Keratinocyte (primary cell): ENCODE measurements around the gene TP53RK. TPM values are rescaled to one million over a fixed set of nuclear protein-coding genes. Genes with fewer than 3 reads are reported as not detected.

ENCODE experiments used
- DNase-seq: peaks from one replicate; pipeline ENCODE4 v3.0.0-alpha.2; 2011; ENCODE audit warnings: low read depth, missing footprints, low spot score
- FAIRE-seq: peaks from 2 replicates; lab custom pipeline; 2011; peaks lifted over from hg19 to GRCh38; lab: Jason Lieb, UNC
- H2AFZ ChIP-seq: 2 replicates; pipeline ENCODE4 v1.6.0; 2012; ENCODE audit warnings: low read length, control low read depth, inconsistent platforms; ENCODE audit not compliant: control insufficient read depth
- H3K27ac ChIP-seq: 2 replicates; pipeline ENCODE4 v1.5.1; 2011; ENCODE audit warnings: low read length; ENCODE audit not compliant: control insufficient read depth, insufficient read depth
- H3K27me3 ChIP-seq: 3 replicates; pipeline ENCODE4 v1.6.0; 2011; ENCODE audit warnings: low read length; ENCODE audit not compliant: control insufficient read depth, insufficient read depth; ENCODE audit errors: extremely low read depth
- H3K36me3 ChIP-seq, 2 experiments: 2 replicates in 1 of 2; 3 replicates in 1 of 2; pipeline ENCODE4 v1.5.1; 2011; ENCODE audit warnings: low read length in 2 of 2, mild to moderate bottlenecking in 1 of 2; ENCODE audit not compliant: control insufficient read depth in 2 of 2, insufficient read depth in 2 of 2; ENCODE audit errors: extremely low read depth in 1 of 2
- H3K4me1 ChIP-seq: 3 replicates; pipeline ENCODE4 v1.5.1; 2011; ENCODE audit warnings: low read length; ENCODE audit not compliant: control insufficient read depth, insufficient read depth; ENCODE audit errors: extremely low read depth
- H3K4me2 ChIP-seq: 3 replicates; pipeline ENCODE4 v1.6.0; 2011; ENCODE audit warnings: low read depth, low read length; ENCODE audit not compliant: control insufficient read depth, insufficient read depth; ENCODE audit errors: extremely low read depth
- H3K4me3 ChIP-seq, 3 experiments: fragments of 200-600 bp in 1 of 3; sonication (generic) in 1 of 3; 2 replicates in 2 of 3; 3 replicates in 1 of 3; pipeline ENCODE4 v1.5.1; 2011 to 2016; ENCODE audit warnings: low read length in 3 of 3, mild to moderate bottlenecking in 3 of 3, control low read depth in 2 of 3, inconsistent platforms in 1 of 3, low read depth in 1 of 3, mixed read lengths in 1 of 3, mixed run types in 1 of 3, moderate library complexity in 1 of 3; ENCODE audit not compliant: control insufficient read depth in 2 of 3, insufficient read depth in 2 of 3; ENCODE audit errors: extremely low read depth in 1 of 3
- H3K79me2 ChIP-seq: 2 replicates; pipeline ENCODE4 v1.6.0; 2012; ENCODE audit warnings: low read length; ENCODE audit not compliant: control insufficient read depth, insufficient read depth
- H3K9ac ChIP-seq: 3 replicates; pipeline ENCODE4 v1.6.0; 2011; ENCODE audit warnings: low read length; ENCODE audit not compliant: control insufficient read depth, insufficient read depth; ENCODE audit errors: extremely low read depth
- H3K9me1 ChIP-seq: 3 replicates; pipeline ENCODE4 v1.6.0; 2011; ENCODE audit warnings: low read length; ENCODE audit not compliant: control insufficient read depth, insufficient read depth; ENCODE audit errors: extremely low read depth
- H3K9me3 ChIP-seq: 2 replicates; pipeline ENCODE4 v1.5.1; 2012; ENCODE audit warnings: low read depth, low read length; ENCODE audit not compliant: control insufficient read depth
- H4K20me1 ChIP-seq: 3 replicates; pipeline ENCODE4 v1.6.0; 2011; ENCODE audit warnings: low read length; ENCODE audit not compliant: control insufficient read depth, insufficient read depth; ENCODE audit errors: extremely low read depth
- EZH2 ChIP-seq: IDR thresholded peaks from one replicate; pipeline ENCODE4 v1.6.1; 2012; ENCODE audit warnings: inconsistent platforms, mild to moderate bottlenecking, low read length, moderate library complexity
- dilution Hi-C: fragments of 300-500 bp; cut with MboI; formaldehyde crosslinking; loops from one replicate; pipeline ENCODE4 v1.7.0; 2020; ENCODE audit warnings: low sequenced_read_pairs; ENCODE audit not compliant: extremely low pct_ligation_motif_present
- polyA plus RNA-seq, 5 experiments: library from polyadenylated mRNA; depleted of rRNA in 3 of 5; stranded (reverse) in 3 of 5; stranded (forward) in 1 of 5; unstranded in 1 of 5; fragments of >200 nt; gene quantifications; 1 replicate in 1 of 5; 2 replicates in 3 of 5; 3 replicates in 1 of 5; pipeline versions ENCODE4 v1.2.1 to v1.2.3, GENCODE V29; 2011 to 2012; ENCODE audit warnings: missing spikeins in 2 of 5, low read depth in 1 of 5, low replicate concordance in 1 of 5
- TF ChIP-seq, protein P1 (sequence below), 3 experiments: IDR thresholded peaks in 1 of 3; conservative IDR thresholded peaks in 1 of 3; optimal IDR thresholded peaks in 1 of 3; 2 replicates in 2 of 3; 3 replicates in 1 of 3; pipeline versions ENCODE3 to v1.5.1; 2011; ENCODE audit warnings: low read length in 3 of 3, mild to moderate bottlenecking in 3 of 3, moderate library complexity in 2 of 3, control low read depth in 1 of 3, inconsistent platforms in 1 of 3; ENCODE audit not compliant: insufficient read depth in 2 of 3; ENCODE audit errors: extremely low read depth in 1 of 3

Gene TP53RK
- polyA plus RNA-seq, 1 donor (not counting 4 experiments of a cell fraction or from before 2014, with no cell fraction given), result 15.9 TPM

DNA sequence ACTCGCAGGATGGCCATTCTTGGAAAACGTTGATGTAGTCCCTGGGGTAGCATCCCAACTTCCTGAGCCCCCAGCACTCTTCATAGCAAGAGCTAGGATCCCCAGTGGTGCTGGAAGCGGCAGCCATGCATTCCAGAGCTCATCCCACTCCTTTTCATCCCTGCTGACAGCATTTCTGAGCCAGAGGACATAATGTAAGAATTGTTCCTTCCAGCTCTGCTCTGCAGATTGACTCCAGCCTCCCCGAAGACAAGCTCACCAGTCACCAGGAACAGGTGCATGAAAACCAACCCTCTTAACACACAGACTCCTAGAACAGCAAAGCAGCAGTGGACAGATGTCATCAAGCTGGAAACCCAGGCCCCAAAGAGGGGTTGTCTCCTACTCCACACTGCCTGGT, 41.8 kb downstream of the TP53RK start:
- no peak overlapping the region for H3K4me3 ChIP-seq
- H3K27ac ChIP-seq, result no peak overlapping the region
- DNase-seq, result no peak
- peaks cover 15% of the 10 kb centered on the region for H3K27me3 ChIP-seq
- no peaks in the 10 kb centered on the region for H3K9me3 ChIP-seq
- H3K36me3 ChIP-seq, result no peaks in the 10 kb centered on the region
- H3K79me2 ChIP-seq, result no peaks in the 10 kb centered on the region
- dilution Hi-C loops, result no loop called here
- H3K9me1 ChIP-seq, result no peaks in the 10 kb centered on the region
- H3K4me1 ChIP-seq, result no peaks in the 10 kb centered on the region
- H4K20me1 ChIP-seq, result no peaks in the 10 kb centered on the region
- no peak for TF ChIP-seq EZH2
- H3K4me2 ChIP-seq, result no peak overlapping the region
- no peak overlapping the region for H3K9ac ChIP-seq
- FAIRE-seq, result no peak
- no peak overlapping the region for H2AFZ ChIP-seq

DNA sequence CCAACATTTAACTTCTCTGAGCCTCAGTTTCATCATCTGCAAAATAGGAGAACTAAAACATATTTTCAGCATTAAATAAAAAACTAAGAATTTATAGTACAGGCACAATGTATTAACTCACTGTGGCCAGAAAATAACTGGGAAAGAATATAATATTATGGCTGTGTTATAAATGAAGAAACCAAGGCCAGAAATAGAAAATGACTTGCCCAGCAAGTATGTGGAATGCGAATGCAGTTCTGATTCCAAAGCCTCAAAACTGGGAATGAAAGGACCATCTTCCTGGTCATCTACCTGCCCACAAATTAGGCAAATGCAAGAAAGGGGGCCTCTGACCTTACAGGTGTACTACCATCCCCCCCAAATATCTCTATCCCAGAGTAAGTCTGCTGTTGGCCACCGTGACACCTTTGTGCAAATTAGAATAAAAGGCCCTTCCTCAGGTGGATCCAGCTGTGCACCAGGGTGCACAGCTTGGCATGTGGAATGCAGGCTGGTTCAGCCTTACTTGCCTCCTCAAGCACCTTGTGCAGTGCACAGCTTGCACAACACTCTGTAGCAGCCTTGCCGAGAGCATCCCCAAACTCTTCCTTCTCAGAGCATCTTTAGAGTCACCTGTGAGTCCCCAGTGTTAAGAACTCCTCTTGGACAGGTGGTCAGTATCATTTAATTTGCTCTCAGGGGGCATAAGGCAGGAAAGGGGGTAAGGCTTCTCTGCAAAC, 42.4 kb downstream of the TP53RK start:
- Histone ChIP-seq H3K36me3 (no peaks in the 10 kb centered on the region), H3K9ac (no peak overlapping the region), H3K79me2 (no peaks in the 10 kb centered on the region), H2AFZ (no peak overlapping the region), H3K4me3 (no peak overlapping the region), H3K4me2 (no peak overlapping the region), H3K27ac (no peak overlapping the region), H3K4me1 (no peaks in the 10 kb centered on the region), H3K27me3 (peaks cover 15% of the 10 kb centered on the region), H3K9me3 (no peaks in the 10 kb centered on the region), H3K9me1 (no peaks in the 10 kb centered on the region), H4K20me1 (no peaks in the 10 kb centered on the region)
- no peak for FAIRE-seq
- TF ChIP-seq EZH2, result no peak
- TF ChIP-seq, protein P1, sequence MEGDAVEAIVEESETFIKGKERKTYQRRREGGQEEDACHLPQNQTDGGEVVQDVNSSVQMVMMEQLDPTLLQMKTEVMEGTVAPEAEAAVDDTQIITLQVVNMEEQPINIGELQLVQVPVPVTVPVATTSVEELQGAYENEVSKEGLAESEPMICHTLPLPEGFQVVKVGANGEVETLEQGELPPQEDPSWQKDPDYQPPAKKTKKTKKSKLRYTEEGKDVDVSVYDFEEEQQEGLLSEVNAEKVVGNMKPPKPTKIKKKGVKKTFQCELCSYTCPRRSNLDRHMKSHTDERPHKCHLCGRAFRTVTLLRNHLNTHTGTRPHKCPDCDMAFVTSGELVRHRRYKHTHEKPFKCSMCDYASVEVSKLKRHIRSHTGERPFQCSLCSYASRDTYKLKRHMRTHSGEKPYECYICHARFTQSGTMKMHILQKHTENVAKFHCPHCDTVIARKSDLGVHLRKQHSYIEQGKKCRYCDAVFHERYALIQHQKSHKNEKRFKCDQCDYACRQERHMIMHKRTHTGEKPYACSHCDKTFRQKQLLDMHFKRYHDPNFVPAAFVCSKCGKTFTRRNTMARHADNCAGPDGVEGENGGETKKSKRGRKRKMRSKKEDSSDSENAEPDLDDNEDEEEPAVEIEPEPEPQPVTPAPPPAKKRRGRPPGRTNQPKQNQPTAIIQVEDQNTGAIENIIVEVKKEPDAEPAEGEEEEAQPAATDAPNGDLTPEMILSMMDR (optimal IDR thresholded peaks at IDR 0.05 in 1 of 3, IDR thresholded peaks at IDR 0.05 in 1 of 3, conservative IDR thresholded peaks at IDR 0.05 in 1 of 3; ENCODE audit: extremely low read depth in 1 of 3, insufficient read depth in 2 of 3, low read length in 3 of 3), result no peak
- dilution Hi-C loops, result no loop called here
- DNase-seq, result no peak

DNA sequence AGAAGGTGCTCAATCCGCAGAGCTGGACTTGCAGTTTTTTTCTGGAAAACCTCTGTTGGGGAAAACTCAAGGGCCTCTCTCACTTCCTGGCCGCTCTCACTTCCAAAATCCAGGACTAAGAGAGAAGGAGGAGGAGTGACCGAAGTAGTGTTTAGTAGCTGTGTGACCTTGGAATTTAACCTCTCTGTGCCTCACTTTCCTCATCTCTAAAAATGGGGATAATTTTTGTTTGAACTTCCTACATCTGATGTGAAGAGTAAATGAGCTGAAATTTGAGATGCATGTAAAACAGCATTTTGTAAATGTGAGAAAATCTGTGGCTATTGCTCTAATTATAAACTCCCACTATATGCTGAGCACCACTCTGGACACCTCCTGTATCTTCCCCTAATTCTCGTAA, 43.1 kb downstream of the TP53RK start:
- H3K9ac ChIP-seq, result no peak overlapping the region
- H3K79me2 ChIP-seq, result no peaks in the 10 kb centered on the region
- no peak overlapping the region for H2AFZ ChIP-seq
- no peaks in the 10 kb centered on the region for H3K4me1 ChIP-seq
- DNase-seq, result no peak
- no peaks in the 10 kb centered on the region for H4K20me1 ChIP-seq
- H3K27ac ChIP-seq, result no peak overlapping the region
- H3K4me2 ChIP-seq, result no peak overlapping the region
- TF ChIP-seq, protein P1 (optimal IDR thresholded peaks at IDR 0.05 in 1 of 3, IDR thresholded peaks at IDR 0.05 in 1 of 3, conservative IDR thresholded peaks at IDR 0.05 in 1 of 3; ENCODE audit: extremely low read depth in 1 of 3, insufficient read depth in 2 of 3, low read length in 3 of 3), result no peak
- no peak for TF ChIP-seq EZH2
- FAIRE-seq, result no peak
- H3K36me3 ChIP-seq, result no peaks in the 10 kb centered on the region
- H3K9me1 ChIP-seq, result no peaks in the 10 kb centered on the region
- dilution Hi-C loops, result no loop called here
- no peak overlapping the region for H3K4me3 ChIP-seq
- H3K9me3 ChIP-seq, result no peaks in the 10 kb centered on the region
- peaks cover 10% of the 10 kb centered on the region for H3K27me3 ChIP-seq
